Measurements from ENCODE around the gene TSEN15.

Gene TSEN15

GRCh38 chr1:184082541-184083415 is 31.2 kb downstream of the TSEN15 start:
- Histone ChIP-seq H3K79me2 (ENCODE audit: insufficient read depth, low read length) (no peaks in the 10 kb centered on the region), H3F3A (ENCODE audit: insufficient read depth) (no peaks in the 10 kb centered on the region), H4K20me1 (ENCODE audit: low read depth, low read length) (no peaks in the 10 kb centered on the region), H3K4me3 (ENCODE audit: insufficient read depth, low read length, poor library complexity, severe bottlenecking) (no peak overlapping the region), H3K27me3 (ENCODE audit: low read length) (no peaks in the 10 kb centered on the region), H3K9me3 (ENCODE audit: insufficient read depth, low read length) (no peaks in the 10 kb centered on the region), H3K27ac (ENCODE audit: low read depth, low read length) (no peak overlapping the region), H3K4me2 (ENCODE audit: low read depth, low read length, poor library complexity, severe bottlenecking) (no peak overlapping the region), H3K36me3 (ENCODE audit: low read length) (no peaks in the 10 kb centered on the region), H3K9ac (ENCODE audit: low read length) (no peak overlapping the region), H2AFZ (ENCODE audit: low read depth, low read length, severe bottlenecking) (no peak overlapping the region), H3K9me2 (replicated peaks; ENCODE audit: insufficient read depth, low read length) (no peaks in the 10 kb centered on the region)
- TF ChIP-seq CTCF (IDR thresholded peaks at IDR 0.05; ENCODE audit: insufficient read depth, low read length, poor library complexity, severe bottlenecking) (no peak), EZH2phosphoT487 (conservative IDR thresholded peaks at IDR 0.05; ENCODE audit: low read length) (no peak)

GRCh38 chr1:184085667-184086066 is 34.1 kb downstream of the TSEN15 start:
- no peak overlapping the region for H3K9ac ChIP-seq (ENCODE audit: low read length)
- no peaks in the 10 kb centered on the region for H3K79me2 ChIP-seq (ENCODE audit: insufficient read depth, low read length)
- H3F3A ChIP-seq (ENCODE audit: insufficient read depth) = no peaks in the 10 kb centered on the region
- no peaks in the 10 kb centered on the region for H4K20me1 ChIP-seq (ENCODE audit: low read depth, low read length)
- TF ChIP-seq EZH2phosphoT487 (conservative IDR thresholded peaks at IDR 0.05; ENCODE audit: low read length) (no peak), CTCF (IDR thresholded peaks at IDR 0.05; ENCODE audit: insufficient read depth, low read length, poor library complexity, severe bottlenecking) (no peak)
- H3K27ac ChIP-seq (ENCODE audit: low read depth, low read length) = no peak overlapping the region
- H3K9me3 ChIP-seq (ENCODE audit: insufficient read depth, low read length) = no peaks in the 10 kb centered on the region
- H3K9me2 ChIP-seq (replicated peaks; ENCODE audit: insufficient read depth, low read length) = no peaks in the 10 kb centered on the region
- no peak overlapping the region for H2AFZ ChIP-seq (ENCODE audit: low read depth, low read length, severe bottlenecking)
- H3K27me3 ChIP-seq (ENCODE audit: low read length) = no peaks in the 10 kb centered on the region
- H3K36me3 ChIP-seq (ENCODE audit: low read length) = no peaks in the 10 kb centered on the region
- H3K4me3 ChIP-seq (ENCODE audit: insufficient read depth, low read length, poor library complexity, severe bottlenecking) = no peak overlapping the region
- no peak overlapping the region for H3K4me2 ChIP-seq (ENCODE audit: low read depth, low read length, poor library complexity, severe bottlenecking)

GRCh38 chr1:184088037-184088436 is 36.5 kb downstream of the TSEN15 start:
- Histone ChIP-seq H3F3A (ENCODE audit: insufficient read depth) (no peaks in the 10 kb centered on the region), H3K27me3 (ENCODE audit: low read length) (no peaks in the 10 kb centered on the region), H3K36me3 (ENCODE audit: low read length) (no peaks in the 10 kb centered on the region), H3K4me3 (ENCODE audit: insufficient read depth, low read length, poor library complexity, severe bottlenecking) (no peak overlapping the region), H3K9me3 (ENCODE audit: insufficient read depth, low read length) (no peaks in the 10 kb centered on the region), H3K27ac (ENCODE audit: low read depth, low read length) (no peak overlapping the region), H3K79me2 (ENCODE audit: insufficient read depth, low read length) (no peaks in the 10 kb centered on the region), H3K9me2 (replicated peaks; ENCODE audit: insufficient read depth, low read length) (no peaks in the 10 kb centered on the region), H2AFZ (ENCODE audit: low read depth, low read length, severe bottlenecking) (no peak overlapping the region), H3K4me2 (ENCODE audit: low read depth, low read length, poor library complexity, severe bottlenecking) (no peak overlapping the region), H4K20me1 (ENCODE audit: low read depth, low read length) (no peaks in the 10 kb centered on the region), H3K9ac (ENCODE audit: low read length) (no peak overlapping the region)
- no peak for TF ChIP-seq EZH2phosphoT487 (conservative IDR thresholded peaks at IDR 0.05; ENCODE audit: low read length)
- no peak for TF ChIP-seq CTCF (IDR thresholded peaks at IDR 0.05; ENCODE audit: insufficient read depth, low read length, poor library complexity, severe bottlenecking)

All from SU-DHL-6 (cell line).